Measurements from ENCODE around the gene SPRED2. TPM values are rescaled to one million over a fixed set of nuclear protein-coding genes. Genes with fewer than 3 reads are reported as not detected.

The SPRED2 gene
- total and polyA plus RNA-seq, 7 experiments from 2014 or later = 0.34 to 7.9 (median 0.57) TPM

DNA sequence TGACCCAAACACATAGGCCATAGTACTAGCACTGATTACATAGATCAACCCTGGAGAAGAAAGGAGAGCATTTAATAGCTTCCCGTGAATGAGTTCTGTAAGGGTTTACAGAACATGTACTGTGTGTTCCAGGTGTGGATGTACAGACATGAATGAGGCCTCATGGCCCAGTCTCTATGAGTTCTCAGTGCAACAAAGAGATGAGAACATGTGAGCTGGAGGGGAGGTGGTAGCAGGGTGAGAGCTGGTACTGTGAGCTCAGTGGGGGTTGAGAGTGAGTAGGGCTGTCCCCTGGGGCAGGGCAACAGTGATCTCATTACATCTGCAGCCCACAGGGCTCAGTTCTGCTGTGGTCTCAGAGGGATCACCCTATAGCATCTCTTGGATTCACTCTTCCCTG, 42.6 kb upstream of the SPRED2 start:
- Histone ChIP-seq H3K27ac (ENCODE audit: low read depth, low read length) (no peak overlapping the region), H3K4me1 (ENCODE audit: control insufficient read depth in 2 of 2, insufficient read depth in 2 of 2, low read length in 2 of 2) (no peaks in the 10 kb centered on the region), H3K9me3 (ENCODE audit: control insufficient read depth in 2 of 3, low read length in 3 of 3) (no peaks in the 10 kb centered on the region), H3K4me3 (ENCODE audit: low read length) (no peak overlapping the region), H3K36me3 (ENCODE audit: control insufficient read depth in 2 of 3, insufficient read depth in 3 of 3, low read length in 3 of 3) (no peaks in the 10 kb centered on the region), H3K27me3 (ENCODE audit: control insufficient read depth in 2 of 2, insufficient read depth in 2 of 2, low read length in 2 of 2) (no peaks in the 10 kb centered on the region)
- Mint-ChIP-seq H3K36me3 (peaks cover 0 to 10% (median 5%) of the 10 kb centered on the region in 5 donors), H3K27me3 (peaks cover 0 to 12% (median 0%) of the 10 kb centered on the region in 5 donors), H3K4me1 (no peaks in the 10 kb centered on the region), H3K9me3 (peaks cover 6 to 43% (median 14%) of the 10 kb centered on the region in 11 donors), H3K27ac (no peak overlapping the region), H3K4me3 (no peak overlapping the region)
- DNase-seq (no peak), ATAC-seq (no peak)
- intact Hi-C loops (cut with micrococcal nuclease) = no loop called here
- ChIA-PET POLR2A (no interaction called here), CTCF (no interaction called here)

- Histone ChIP-seq H3K27me3 (ENCODE audit: control insufficient read depth in 2 of 2, insufficient read depth in 2 of 2, low read length in 2 of 2) (no peaks in the 10 kb centered on the region), H3K4me1 (ENCODE audit: control insufficient read depth in 2 of 2, insufficient read depth in 2 of 2, low read length in 2 of 2) (no peaks in the 10 kb centered on the region), H3K4me3 (ENCODE audit: low read length) (no peak overlapping the region), H3K9me3 (ENCODE audit: control insufficient read depth in 2 of 3, low read length in 3 of 3) (no peaks in the 10 kb centered on the region), H3K27ac (ENCODE audit: low read depth, low read length) (no peak overlapping the region), H3K36me3 (ENCODE audit: control insufficient read depth in 2 of 3, insufficient read depth in 3 of 3, low read length in 3 of 3) (no peaks in the 10 kb centered on the region)
- ATAC-seq (no peak), DNase-seq (no peak)
- Mint-ChIP-seq H3K36me3 (peaks cover 0 to 10% (median 5%) of the 10 kb centered on the region in 5 donors), H3K27me3 (peaks cover 0 to 8% (median 0%) of the 10 kb centered on the region in 5 donors), H3K9me3 (peaks cover 6 to 43% (median 14%) of the 10 kb centered on the region in 11 donors), H3K4me1 (no peaks in the 10 kb centered on the region), H3K4me3 (no peak overlapping the region), H3K27ac (no peak overlapping the region)
- ChIA-PET CTCF (no interaction called here), POLR2A (no interaction called here)
- intact Hi-C loops (cut with micrococcal nuclease) = no loop called here
Observed at GRCh38 chr2:65473045-65473444, 40.6 kb upstream of the SPRED2 start.

DNA sequence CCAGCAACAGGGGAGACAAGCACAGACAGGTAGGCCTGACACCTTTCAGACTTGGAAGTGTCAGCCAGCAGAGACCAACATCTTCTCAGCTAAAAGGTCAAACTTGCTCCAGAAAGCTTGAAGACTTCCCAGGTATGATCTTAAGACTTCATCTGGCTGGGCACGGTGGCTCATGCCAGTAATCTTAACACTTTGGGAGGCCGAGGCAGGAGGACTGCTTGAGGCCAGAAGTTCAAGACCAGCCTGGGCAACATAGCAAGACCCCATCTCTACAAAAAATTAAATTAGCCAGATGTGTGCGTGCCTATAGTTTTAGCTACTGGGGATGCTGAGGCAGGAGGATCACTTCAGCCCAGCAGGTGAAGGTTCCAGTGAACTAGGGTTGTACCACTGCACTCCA, 39.0 kb upstream of the SPRED2 start:
- Mint-ChIP-seq H3K9me3 (peaks cover 6 to 32% (median 14%) of the 10 kb centered on the region in 11 donors), H3K36me3 (peaks cover 0 to 10% (median 5%) of the 10 kb centered on the region in 5 donors), H3K4me1 (peaks cover 0 to 4% (median 0%) of the 10 kb centered on the region in 7 donors), H3K4me3 (no peak overlapping the region), H3K27ac (no peak overlapping the region), H3K27me3 (peaks cover 0 to 8% (median 0%) of the 10 kb centered on the region in 5 donors)
- Histone ChIP-seq H3K27me3 (ENCODE audit: control insufficient read depth in 2 of 2, insufficient read depth in 2 of 2, low read length in 2 of 2) (no peaks in the 10 kb centered on the region), H3K4me1 (ENCODE audit: control insufficient read depth in 2 of 2, insufficient read depth in 2 of 2, low read length in 2 of 2) (no peaks in the 10 kb centered on the region), H3K9me3 (ENCODE audit: control insufficient read depth in 2 of 3, low read length in 3 of 3) (no peaks in the 10 kb centered on the region), H3K4me3 (ENCODE audit: low read length) (no peak overlapping the region), H3K36me3 (ENCODE audit: control insufficient read depth in 2 of 3, insufficient read depth in 3 of 3, low read length in 3 of 3) (no peaks in the 10 kb centered on the region), H3K27ac (ENCODE audit: low read depth, low read length) (no peak overlapping the region)
- ATAC-seq (no peak), DNase-seq (no peak)
- ChIA-PET POLR2A (no interaction called here), CTCF (no interaction called here)
- intact Hi-C loops (cut with micrococcal nuclease) = no loop called here

- H3K4me1 ChIP-seq (ENCODE audit: control insufficient read depth in 2 of 2, insufficient read depth in 2 of 2, low read length in 2 of 2) = no peaks in the 10 kb centered on the region
- Mint-ChIP-seq H3K36me3 (no peaks in the 10 kb centered on the region), H3K4me1 (peaks cover 0 to 4% (median 0%) of the 10 kb centered on the region in 7 donors), H3K9me3 (peaks cover 0 to 7% (median 0%) of the 10 kb centered on the region in 11 donors), H3K4me3 (no peak overlapping the region), H3K27me3 (peaks cover 6 to 14% (median 13%) of the 10 kb centered on the region in 5 donors), H3K27ac (no peak overlapping the region)
- ATAC-seq (no peak), DNase-seq (no peak)
- ChIA-PET CTCF (no interaction called here), POLR2A (no interaction called here)
- no peaks in the 10 kb centered on the region for H3K9me3 ChIP-seq (ENCODE audit: control insufficient read depth in 2 of 3, low read length in 3 of 3)
- H3K36me3 ChIP-seq (ENCODE audit: control insufficient read depth in 2 of 3, insufficient read depth in 3 of 3, low read length in 3 of 3) = no peaks in the 10 kb centered on the region
- peaks cover 0 to 5% of the 10 kb centered on the region in 2 donors for H3K27me3 ChIP-seq (ENCODE audit: control insufficient read depth in 2 of 2, insufficient read depth in 2 of 2, low read length in 2 of 2)
- no peak overlapping the region for H3K4me3 ChIP-seq (ENCODE audit: low read length)
- no peak overlapping the region for H3K27ac ChIP-seq (ENCODE audit: low read depth, low read length)
- intact Hi-C loops (cut with micrococcal nuclease) = no loop called here
Observed at GRCh38 chr2:65466551-65466950, 34.2 kb upstream of the SPRED2 start.

GRCh38 chr2:65465857-65466256, 33.5 kb upstream of the SPRED2 start:
- DNase-seq (no peak), ATAC-seq (no peak)
- Histone ChIP-seq H3K4me3 (ENCODE audit: low read length) (no peak overlapping the region), H3K9me3 (ENCODE audit: control insufficient read depth in 2 of 3, low read length in 3 of 3) (no peaks in the 10 kb centered on the region), H3K27ac (ENCODE audit: low read depth, low read length) (no peak overlapping the region), H3K4me1 (ENCODE audit: control insufficient read depth in 2 of 2, insufficient read depth in 2 of 2, low read length in 2 of 2) (no peaks in the 10 kb centered on the region), H3K27me3 (ENCODE audit: control insufficient read depth in 2 of 2, insufficient read depth in 2 of 2, low read length in 2 of 2) (peaks cover 0 to 5% of the 10 kb centered on the region in 2 donors), H3K36me3 (ENCODE audit: control insufficient read depth in 2 of 3, insufficient read depth in 3 of 3, low read length in 3 of 3) (no peaks in the 10 kb centered on the region)
- ChIA-PET POLR2A (no interaction called here), CTCF (no interaction called here)
- peaks cover 0 to 7% (median 0%) of the 10 kb centered on the region in 11 donors for H3K9me3 Mint-ChIP-seq
- H3K4me3 Mint-ChIP-seq = no peak overlapping the region
- intact Hi-C loops (cut with micrococcal nuclease) = no loop called here
- H3K27me3 Mint-ChIP-seq = peaks cover 13 to 21% (median 18%) of the 10 kb centered on the region in 5 donors
- no peak overlapping the region for H3K27ac Mint-ChIP-seq
- no peaks in the 10 kb centered on the region for H3K36me3 Mint-ChIP-seq
- peaks cover 0 to 4% (median 0%) of the 10 kb centered on the region in 7 donors for H3K4me1 Mint-ChIP-seq

DNA sequence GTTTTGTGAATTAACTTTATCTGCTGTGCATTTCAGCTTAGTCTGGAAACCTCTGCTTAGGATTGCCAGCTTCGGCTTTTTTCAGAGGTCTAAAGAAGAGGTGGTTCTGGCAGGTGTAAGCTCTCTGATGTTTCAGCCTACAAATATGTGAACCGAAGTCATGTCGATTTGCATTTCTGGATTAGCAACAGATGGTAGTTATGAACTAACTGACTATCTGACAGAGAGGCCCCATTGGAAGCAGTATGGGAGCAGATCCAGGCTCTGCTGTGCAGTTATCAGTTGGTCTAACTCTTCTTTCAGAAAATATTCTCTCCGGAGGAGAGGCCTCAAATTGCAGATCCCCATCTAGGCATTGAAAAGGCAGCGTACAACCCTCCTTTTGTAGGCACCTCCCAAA, 32.7 kb upstream of the SPRED2 start:
- Histone ChIP-seq H3K27ac (ENCODE audit: low read depth, low read length) (no peak overlapping the region), H3K36me3 (ENCODE audit: control insufficient read depth in 2 of 3, insufficient read depth in 3 of 3, low read length in 3 of 3) (no peaks in the 10 kb centered on the region), H3K27me3 (ENCODE audit: control insufficient read depth in 2 of 2, insufficient read depth in 2 of 2, low read length in 2 of 2) (peaks cover 0 to 5% of the 10 kb centered on the region in 2 donors), H3K9me3 (ENCODE audit: control insufficient read depth in 2 of 3, low read length in 3 of 3) (no peaks in the 10 kb centered on the region), H3K4me3 (ENCODE audit: low read length) (no peak overlapping the region), H3K4me1 (ENCODE audit: control insufficient read depth in 2 of 2, insufficient read depth in 2 of 2, low read length in 2 of 2) (no peaks in the 10 kb centered on the region)
- no peak for ATAC-seq
- Mint-ChIP-seq H3K36me3 (no peaks in the 10 kb centered on the region), H3K4me1 (peaks cover 0 to 4% (median 0%) of the 10 kb centered on the region in 7 donors), H3K4me3 (no peak overlapping the region), H3K27ac (no peak overlapping the region), H3K9me3 (peaks cover 0 to 7% (median 0%) of the 10 kb centered on the region in 11 donors), H3K27me3 (peaks cover 14 to 24% (median 21%) of the 10 kb centered on the region in 5 donors)
- ChIA-PET POLR2A (no interaction called here), CTCF (no interaction called here)
- DNase-seq = no peak
- intact Hi-C loops (cut with micrococcal nuclease) = no loop called here

GRCh38 chr2:65464604-65465003, 32.2 kb upstream of the SPRED2 start:
- no peak for DNase-seq
- ChIA-PET POLR2A (no interaction called here), CTCF (no interaction called here)
- no peak for ATAC-seq
- Mint-ChIP-seq H3K36me3 (no peaks in the 10 kb centered on the region), H3K27ac (no peak overlapping the region), H3K4me1 (peaks cover 0 to 4% (median 0%) of the 10 kb centered on the region in 7 donors), H3K27me3 (peaks cover 19 to 29% (median 26%) of the 10 kb centered on the region in 5 donors), H3K9me3 (peaks cover 0 to 7% (median 0%) of the 10 kb centered on the region in 11 donors), H3K4me3 (no peak overlapping the region)
- Histone ChIP-seq H3K27me3 (ENCODE audit: control insufficient read depth in 2 of 2, insufficient read depth in 2 of 2, low read length in 2 of 2) (peaks cover 0 to 5% of the 10 kb centered on the region in 2 donors), H3K27ac (ENCODE audit: low read depth, low read length) (no peak overlapping the region), H3K4me3 (ENCODE audit: low read length) (no peak overlapping the region), H3K9me3 (ENCODE audit: control insufficient read depth in 2 of 3, low read length in 3 of 3) (no peaks in the 10 kb centered on the region), H3K4me1 (ENCODE audit: control insufficient read depth in 2 of 2, insufficient read depth in 2 of 2, low read length in 2 of 2) (no peaks in the 10 kb centered on the region), H3K36me3 (ENCODE audit: control insufficient read depth in 2 of 3, insufficient read depth in 3 of 3, low read length in 3 of 3) (no peaks in the 10 kb centered on the region)
- intact Hi-C loops (cut with micrococcal nuclease) = no loop called here

Data from naive thymus-derived CD4-positive, alpha-beta T cell (primary cell).